Vagina (tissue), 2 donors: ENCODE data around the gene RHOV.

Source experiments
- CTCF ChIP-seq, 3 experiments: fragments of 450-650 bp in 2 of 3; fragments of 200-600 bp in 1 of 3; sonication (generic) in 1 of 3; IDR thresholded peaks; one replicate each; pipeline ENCODE4 v1.5.1; 2017 to 2019; ENCODE audit warnings: antibody characterized with exemption in 3 of 3, mild to moderate bottlenecking in 2 of 3, moderate library complexity in 2 of 3
- POLR2A ChIP-seq, 2 donors: fragments of 450-650 bp; IDR thresholded peaks; one replicate each; pipeline ENCODE4 v1.6.1; 2017; ENCODE audit warnings: antibody characterized with exemption in 2 of 2, mild to moderate bottlenecking in 2 of 2, moderate library complexity in 2 of 2
- POLR2AphosphoS5 ChIP-seq, 2 donors: sonication (generic); formaldehyde crosslinking; IDR thresholded peaks; one replicate each; pipeline ENCODE4 v1.9.0; 2017; ENCODE audit warnings: antibody characterized with exemption in 2 of 2, mild to moderate bottlenecking in 2 of 2, low read depth in 1 of 2; ENCODE audit not compliant: insufficient read depth in 1 of 2

GRCh38 chr15:40855706-40856234 is 18.3 kb downstream of the RHOV start:
- TF ChIP-seq CTCF (IDR thresholded peaks at IDR 0.05) (no peak), POLR2A (IDR thresholded peaks at IDR 0.05) (no peak), POLR2AphosphoS5 (IDR thresholded peaks at IDR 0.05; ENCODE audit: insufficient read depth in 1 of 2, low read depth in 1 of 2) (no peak)
